Stimulated activated CD8-positive, alpha-beta memory T cell treated with anti-CD3 and anti-CD28 coated beads, Interleukin-7, amount 100 ng/mL, for 4 hours (primary cell): ENCODE data around the gene KLK11.
"Not testable (repeated sequence)": the region's sequence is repeated elsewhere in the genome, so short reads cannot be mapped to it uniquely, and the experiment has no call there.

ENCODE experiments used
- DNase-seq, 2 donors: peaks; one replicate each; pipeline ENCODE4 v3.0.0-alpha.2; 2020; ENCODE audit warnings: low read depth in 2 of 2

KLK11 gene

GRCh38 chr19:51005248-51005647 is 21.2 kb downstream of the KLK11 start:
- DNase-seq = no peak

- no peak for DNase-seq
Measured at GRCh38 chr19:51003316-51003715, 23.1 kb downstream of the KLK11 start.

- DNase-seq = no peak
Measured at GRCh38 chr19:51002542-51003311, 23.7 kb downstream of the KLK11 start.

- no peak for DNase-seq
Measured at GRCh38 chr19:51002089-51002532, 24.3 kb downstream of the KLK11 start.

GRCh38 chr19:51001515-51001914 is 24.9 kb downstream of the KLK11 start, which contains the start of gene KLK8:
TSS of gene KLK8 (minus strand) at chr19:51001604. CDS start at chr19:51001167, 437 bp downstream.
- no peak for DNase-seq

GRCh38 chr19:51000981-51001380 is 25.4 kb downstream of the KLK11 start:
- DNase-seq = no peak

GRCh38 chr19:51000426-51000825 is 26.0 kb downstream of the KLK11 start:
- no peak for DNase-seq

- DNase-seq = no peak
Measured at GRCh38 chr19:50998686-50999085, 27.7 kb downstream of the KLK11 start.

- no peak for DNase-seq
Measured at GRCh38 chr19:50998061-50998460, 28.4 kb downstream of the KLK11 start.

GRCh38 chr19:50994129-50994528 is 32.3 kb downstream of the KLK11 start:
- DNase-seq = no peak

GRCh38 chr19:50992666-50993035 is 33.8 kb downstream of the KLK11 start:
- no peak for DNase-seq

GRCh38 chr19:50984416-50984815 is 42.0 kb downstream of the KLK11 start:
- not testable (repeated sequence) for DNase-seq

GRCh38 chr19:50983625-50984292 is 42.7 kb downstream of the KLK11 start, which contains the start of gene KLK7:
TSS of gene KLK7 (minus strand) at chr19:50983917. CDS start at chr19:50982399, 1,518 bp downstream.
- no peak for DNase-seq

- DNase-seq = no peak
Measured at GRCh38 chr19:50982186-50982585, 44.2 kb downstream of the KLK11 start.

- no peak for DNase-seq
Measured at GRCh38 chr19:50981587-50982146, 44.7 kb downstream of the KLK11 start.

GRCh38 chr19:50980208-50980607 is 46.2 kb downstream of the KLK11 start:
- DNase-seq = no peak

- no peak for DNase-seq
Measured at GRCh38 chr19:50979758-50980157, 46.7 kb downstream of the KLK11 start.

GRCh38 chr19:50978772-50979390 is 47.5 kb downstream of the KLK11 start:
- DNase-seq = no peak

- no peak for DNase-seq
Measured at GRCh38 chr19:50977626-50978025, 48.8 kb downstream of the KLK11 start.

GRCh38 chr19:50975766-50976165 is 50.6 kb downstream of the KLK11 start:
- no peak for DNase-seq

- no peak for DNase-seq
Measured at GRCh38 chr19:50974702-50975556, 51.5 kb downstream of the KLK11 start.
